Measurements from ENCODE around the gene MYO9B. TPM values are rescaled to one million over a fixed set of nuclear protein-coding genes. Genes with fewer than 3 reads are reported as not detected.

MYO9B gene
- total RNA-seq, 3 donors from 2014 or later (not counting 1 experiment from before 2014, with no cell fraction given) = 321 to 378 (median 365) TPM

DNA sequence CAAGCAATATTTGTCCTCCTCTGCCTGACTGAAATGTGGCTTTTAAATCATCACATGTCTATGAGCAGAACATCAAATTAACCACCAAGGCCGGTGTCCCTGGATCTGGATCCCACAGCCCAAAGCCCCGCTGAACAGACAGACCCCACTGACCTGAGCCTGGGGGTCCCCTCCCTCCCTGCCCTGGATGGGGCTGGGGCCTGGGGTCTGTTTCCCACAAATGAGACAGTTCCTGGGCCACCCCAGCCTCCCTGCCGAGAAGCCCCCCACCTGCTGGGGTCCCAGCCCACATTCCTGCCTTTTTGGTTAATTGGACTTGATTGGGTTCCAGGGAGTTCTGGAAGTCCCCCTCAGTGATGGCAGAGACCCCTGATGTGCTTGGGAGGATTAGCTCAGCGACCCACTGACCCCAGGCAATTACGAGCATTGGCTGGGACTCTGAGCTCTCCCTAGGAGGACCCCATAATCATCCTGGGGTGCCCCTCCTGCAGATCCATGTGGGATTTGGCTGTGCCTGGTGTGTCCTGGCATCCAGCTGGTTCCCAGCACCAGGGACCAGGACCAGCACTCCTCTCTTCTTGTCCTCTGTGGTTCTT, 29.6 kb upstream of the MYO9B start:
- Histone ChIP-seq H3K27me3 (ENCODE audit: control insufficient read depth, insufficient read depth, low read length) (no peaks in the 10 kb centered on the region), H3K36me3 (ENCODE audit: control insufficient read depth, insufficient read depth, low read length) (peaks cover 14% of the 10 kb centered on the region), H3K9me3 (ENCODE audit: control insufficient read depth, insufficient read depth, low read length) (no peaks in the 10 kb centered on the region), H3K27ac (ENCODE audit: low read length) (no peak overlapping the region), H3K4me3 (ENCODE audit: low read length) (no peak overlapping the region), H3K4me1 (ENCODE audit: control insufficient read depth, insufficient read depth, low read length) (no peaks in the 10 kb centered on the region)
- Mint-ChIP-seq H3K27me3 (ENCODE audit: low read depth in 2 of 2) (peaks cover 3 to 12% of the 10 kb centered on the region in 2 donors), H3K27ac (no peak overlapping the region), H3K9me3 (no peaks in the 10 kb centered on the region), H3K4me3 (no peak overlapping the region), H3K4me1 (no peaks in the 10 kb centered on the region), H3K36me3 (peaks cover 2% of the 10 kb centered on the region)
- WGBS (ENCODE audit: insufficient coverage) = 95% methylated on average over 5 of the region's 5 CpGs
- DNase-seq (no peak), ATAC-seq (no peak)
- intact Hi-C loops (cut with micrococcal nuclease) = no loop called here
- TF ChIP-seq, protein P1, sequence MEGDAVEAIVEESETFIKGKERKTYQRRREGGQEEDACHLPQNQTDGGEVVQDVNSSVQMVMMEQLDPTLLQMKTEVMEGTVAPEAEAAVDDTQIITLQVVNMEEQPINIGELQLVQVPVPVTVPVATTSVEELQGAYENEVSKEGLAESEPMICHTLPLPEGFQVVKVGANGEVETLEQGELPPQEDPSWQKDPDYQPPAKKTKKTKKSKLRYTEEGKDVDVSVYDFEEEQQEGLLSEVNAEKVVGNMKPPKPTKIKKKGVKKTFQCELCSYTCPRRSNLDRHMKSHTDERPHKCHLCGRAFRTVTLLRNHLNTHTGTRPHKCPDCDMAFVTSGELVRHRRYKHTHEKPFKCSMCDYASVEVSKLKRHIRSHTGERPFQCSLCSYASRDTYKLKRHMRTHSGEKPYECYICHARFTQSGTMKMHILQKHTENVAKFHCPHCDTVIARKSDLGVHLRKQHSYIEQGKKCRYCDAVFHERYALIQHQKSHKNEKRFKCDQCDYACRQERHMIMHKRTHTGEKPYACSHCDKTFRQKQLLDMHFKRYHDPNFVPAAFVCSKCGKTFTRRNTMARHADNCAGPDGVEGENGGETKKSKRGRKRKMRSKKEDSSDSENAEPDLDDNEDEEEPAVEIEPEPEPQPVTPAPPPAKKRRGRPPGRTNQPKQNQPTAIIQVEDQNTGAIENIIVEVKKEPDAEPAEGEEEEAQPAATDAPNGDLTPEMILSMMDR (IDR thresholded peaks at IDR 0.05) = no peak

DNA sequence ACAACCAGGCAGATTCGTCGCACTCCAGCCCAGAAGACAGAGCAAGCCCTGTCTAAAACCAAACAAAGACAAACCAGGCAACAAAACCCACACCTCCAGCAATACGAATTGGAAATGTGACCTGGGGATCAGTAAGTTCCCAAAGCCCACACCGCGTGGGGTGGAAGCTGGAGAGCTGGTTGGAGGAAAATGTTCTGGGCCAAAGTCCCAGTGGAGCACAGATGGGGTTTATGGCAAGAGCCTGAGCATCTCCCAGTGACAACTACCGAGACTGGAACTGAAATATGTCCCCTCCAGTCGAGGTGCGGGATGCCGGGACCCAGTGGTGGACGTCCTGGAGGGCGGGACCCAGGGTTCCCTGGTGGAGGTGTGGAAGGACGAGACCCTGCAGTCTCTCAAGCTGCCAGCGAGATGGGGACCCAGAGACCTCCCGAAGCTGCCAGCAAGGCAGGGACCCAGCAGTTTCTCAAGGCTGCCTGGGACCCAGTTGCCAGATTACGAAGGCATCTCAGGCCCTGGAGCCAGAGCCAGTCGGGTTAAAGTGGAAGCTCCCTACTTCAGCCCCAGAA, 26.6 kb upstream of the MYO9B start:
- no peaks in the 10 kb centered on the region for H3K9me3 Mint-ChIP-seq
- no peak overlapping the region for H3K27ac Mint-ChIP-seq
- no peaks in the 10 kb centered on the region for H3K27me3 ChIP-seq (ENCODE audit: control insufficient read depth, insufficient read depth, low read length)
- no peaks in the 10 kb centered on the region for H3K9me3 ChIP-seq (ENCODE audit: control insufficient read depth, insufficient read depth, low read length)
- H3K36me3 Mint-ChIP-seq = peaks cover 6% of the 10 kb centered on the region
- H3K4me1 ChIP-seq (ENCODE audit: control insufficient read depth, insufficient read depth, low read length) = no peaks in the 10 kb centered on the region
- H3K36me3 ChIP-seq (ENCODE audit: control insufficient read depth, insufficient read depth, low read length) = peaks cover 28% of the 10 kb centered on the region
- H3K4me1 Mint-ChIP-seq = no peaks in the 10 kb centered on the region
- intact Hi-C loops (cut with micrococcal nuclease) = no loop called here
- DNase-seq (no peak), ATAC-seq (no peak)
- TF ChIP-seq, protein P1 (IDR thresholded peaks at IDR 0.05) = no peak
- H3K4me3 ChIP-seq (ENCODE audit: low read length) = no peak overlapping the region
- H3K4me3 Mint-ChIP-seq = no peak overlapping the region
- H3K27me3 Mint-ChIP-seq (ENCODE audit: low read depth in 2 of 2) = peaks cover 0 to 2% of the 10 kb centered on the region in 2 donors
- 95% methylated on average over 16 of the region's 16 CpGs for WGBS (ENCODE audit: insufficient coverage)
- no peak overlapping the region for H3K27ac ChIP-seq (ENCODE audit: low read length)

DNA sequence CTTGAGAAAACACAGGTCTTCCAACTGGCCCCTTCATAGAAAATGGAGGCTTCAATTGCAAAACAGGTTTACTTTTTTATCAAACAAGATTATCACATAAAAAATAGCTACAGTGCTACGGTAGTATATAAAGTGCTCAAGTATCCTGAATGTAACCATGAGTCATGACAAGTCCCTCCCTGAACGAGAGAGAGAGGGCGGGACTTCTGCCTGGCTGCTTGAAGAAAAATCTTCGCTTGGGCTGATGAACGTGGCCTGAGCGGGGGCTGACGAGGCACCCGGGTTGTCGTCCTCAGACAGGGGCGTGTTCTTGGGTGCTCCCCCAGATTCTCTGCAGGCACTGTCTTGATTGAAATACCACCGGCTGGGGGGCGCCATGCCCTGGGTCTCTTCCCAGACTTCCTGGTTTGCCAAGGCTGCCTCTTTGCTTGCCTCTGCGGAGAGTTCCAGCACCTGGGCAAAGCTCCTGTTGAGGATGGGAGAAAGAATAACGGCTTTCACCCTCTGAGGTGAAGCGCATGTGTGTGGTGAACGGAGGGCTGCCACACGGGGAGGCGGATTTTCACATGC, 25.8 kb upstream of the MYO9B start:
- Histone ChIP-seq H3K9me3 (ENCODE audit: control insufficient read depth, insufficient read depth, low read length) (no peaks in the 10 kb centered on the region), H3K27ac (ENCODE audit: low read length) (no peak overlapping the region), H3K4me3 (ENCODE audit: low read length) (no peak overlapping the region), H3K27me3 (ENCODE audit: control insufficient read depth, insufficient read depth, low read length) (no peaks in the 10 kb centered on the region), H3K36me3 (ENCODE audit: control insufficient read depth, insufficient read depth, low read length) (peaks cover 33% of the 10 kb centered on the region), H3K4me1 (ENCODE audit: control insufficient read depth, insufficient read depth, low read length) (no peaks in the 10 kb centered on the region)
- Mint-ChIP-seq H3K4me3 (no peak overlapping the region), H3K27ac (no peak overlapping the region), H3K4me1 (no peaks in the 10 kb centered on the region), H3K36me3 (peaks cover 6% of the 10 kb centered on the region), H3K27me3 (ENCODE audit: low read depth in 2 of 2) (no peaks in the 10 kb centered on the region), H3K9me3 (no peaks in the 10 kb centered on the region)
- ATAC-seq (no peak), DNase-seq (no peak)
- intact Hi-C loops (cut with micrococcal nuclease) = no loop called here
- WGBS (ENCODE audit: insufficient coverage) = 95% methylated on average over 18 of the region's 18 CpGs
- TF ChIP-seq, protein P1 (IDR thresholded peaks at IDR 0.05) = no peak
